ENCODE measurements around the gene DNLZ.

GRCh38 chr9:136411378-136411777 lies 47.8 kb upstream of the DNLZ start:
- no peak for TF ChIP-seq EZH2 (IDR thresholded peaks at IDR 0.05; ENCODE audit: low read depth)
- TF ChIP-seq CTCF (conservative IDR thresholded peaks at IDR 0.05): no peak
